Kidney tubule cell (primary cell): Measurements from ENCODE around the gene SLC52A1.
"Not testable (repeated sequence)": the region's sequence is repeated elsewhere in the genome, so short reads cannot be mapped to it uniquely, and the experiment has no call there.

Experiments
- DNase-seq: peaks from one replicate; pipeline ENCODE4 v3.0.0-alpha.2; 2018; ENCODE audit warnings: low spot score

Gene SLC52A1

GRCh38 chr17:5031365-5032082 lies 3.7 kb downstream of the SLC52A1 start:
- peak; percentile 76 for DNase-seq

- not testable (repeated sequence) for DNase-seq
Observed at GRCh38 chr17:5030168-5030567, 5.1 kb downstream of the SLC52A1 start.

GRCh38 chr17:5027916-5028315 lies 7.3 kb downstream of the SLC52A1 start:
- no peak for DNase-seq

DNA sequence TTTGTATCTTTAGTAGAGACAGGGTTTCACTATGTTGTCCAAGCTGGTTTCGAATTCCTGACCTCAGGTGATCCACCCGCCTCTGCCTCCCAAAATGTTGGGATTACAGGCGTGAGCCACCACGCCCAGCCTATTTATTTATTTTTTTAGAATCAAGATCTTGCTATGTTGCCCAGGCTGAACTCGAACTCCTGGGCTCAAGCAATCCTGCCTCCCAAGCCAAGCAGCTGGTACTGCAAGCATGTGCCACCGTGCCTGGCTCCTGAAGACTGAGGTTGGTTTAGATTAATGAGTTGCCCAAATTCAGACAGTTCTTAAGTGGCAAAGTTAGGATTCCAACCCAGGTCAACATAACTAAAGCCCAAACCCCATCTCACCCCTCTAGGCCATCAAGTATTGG lies 7.9 kb downstream of the SLC52A1 start:
- no peak for DNase-seq

DNA sequence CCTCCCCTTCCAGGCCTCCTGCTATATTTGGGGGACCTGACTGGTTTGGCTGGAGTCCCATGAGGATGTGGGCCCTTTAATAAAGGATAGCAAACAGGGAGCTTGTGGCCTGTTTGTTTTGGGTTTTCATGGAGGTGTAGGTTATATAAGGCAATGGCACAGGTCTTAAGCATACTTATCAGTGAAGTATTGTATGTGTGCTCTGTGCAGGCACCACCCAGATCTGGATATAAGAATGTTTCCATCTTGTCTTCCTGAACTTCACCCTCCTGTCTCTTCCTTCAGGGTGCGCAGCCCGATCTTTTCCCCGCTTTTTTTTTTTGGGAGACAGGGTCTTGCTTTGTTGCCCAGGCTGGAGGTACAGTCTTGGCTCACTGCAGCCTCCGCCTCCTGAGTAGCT lies 10.6 kb downstream of the SLC52A1 start:
- DNase-seq, result no peak

DNA sequence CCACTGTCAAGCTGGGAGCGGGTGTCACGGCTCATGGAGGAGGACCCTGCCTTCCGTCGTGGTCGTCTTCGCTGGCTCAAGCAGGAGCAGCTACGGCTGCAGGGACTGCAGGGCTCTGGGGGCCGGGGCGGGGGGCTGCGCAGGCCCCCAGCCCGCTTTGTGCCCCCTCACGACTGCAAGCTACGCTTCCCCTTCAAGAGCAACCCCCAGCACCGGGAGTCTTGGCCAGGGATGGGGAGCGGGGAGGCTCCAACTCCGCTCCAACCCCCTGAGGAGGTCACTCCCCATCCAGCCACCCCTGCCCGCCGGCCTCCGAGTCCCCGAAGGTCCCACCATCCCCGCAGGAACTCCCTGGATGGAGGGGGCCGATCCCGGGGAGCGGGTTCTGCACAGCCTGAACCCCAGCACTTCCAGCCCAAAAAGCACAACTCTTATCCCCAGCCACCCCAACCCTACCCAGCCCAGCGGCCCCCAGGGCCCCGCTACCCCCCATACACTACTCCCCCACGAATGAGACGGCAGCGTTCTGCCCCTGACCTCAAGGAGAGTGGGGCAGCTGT lies 11.6 kb downstream of the SLC52A1 start:
- no peak for DNase-seq

DNA sequence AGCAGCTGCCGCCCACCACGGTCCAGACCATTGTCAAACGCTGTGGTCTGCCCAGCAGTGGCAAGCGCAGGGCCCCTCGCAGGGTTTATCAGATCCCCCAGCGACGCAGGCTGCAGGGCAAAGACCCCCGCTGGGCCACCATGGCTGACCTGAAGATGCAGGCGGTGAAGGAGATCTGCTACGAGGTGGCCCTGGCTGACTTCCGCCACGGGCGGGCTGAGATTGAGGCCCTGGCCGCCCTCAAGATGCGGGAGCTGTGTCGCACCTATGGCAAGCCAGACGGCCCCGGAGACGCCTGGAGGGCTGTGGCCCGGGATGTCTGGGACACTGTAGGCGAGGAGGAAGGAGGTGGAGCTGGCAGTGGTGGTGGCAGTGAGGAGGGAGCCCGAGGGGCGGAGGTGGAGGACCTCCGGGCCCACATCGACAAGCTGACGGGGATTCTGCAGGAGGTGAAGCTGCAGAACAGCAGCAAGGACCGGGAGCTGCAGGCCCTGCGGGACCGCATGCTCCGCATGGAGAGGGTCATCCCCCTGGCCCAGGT lies 13.0 kb downstream of the SLC52A1 start:
- DNase-seq, result no peak

- DNase-seq, result no peak
Observed at GRCh38 chr17:5020502-5021023, 14.7 kb downstream of the SLC52A1 start.

DNA sequence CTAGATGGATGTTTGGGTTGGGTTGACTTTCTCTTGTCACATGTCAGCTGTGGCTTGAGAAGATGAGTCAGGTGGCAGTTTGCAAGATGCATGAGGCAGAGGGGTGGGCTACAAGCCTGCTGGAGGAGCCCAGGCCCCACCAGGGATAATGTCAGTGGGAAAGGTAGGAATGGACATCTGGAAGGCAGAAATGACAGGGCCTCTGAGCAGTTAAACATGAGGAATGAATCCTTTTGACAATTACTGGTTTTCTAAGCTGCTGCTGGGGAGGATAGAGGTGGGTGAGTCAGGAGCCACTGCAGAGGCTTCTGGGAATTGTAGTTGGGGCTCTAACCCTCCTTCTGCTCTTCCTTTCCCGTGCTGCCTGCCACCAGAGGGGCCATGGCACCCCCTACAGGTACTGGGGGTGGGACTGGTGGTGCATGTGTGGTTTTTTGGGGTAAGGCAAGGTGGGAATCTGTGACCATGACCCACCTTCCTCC lies 15.7 kb downstream of the SLC52A1 start:
- no peak for DNase-seq

GRCh38 chr17:5014357-5014756 lies 20.9 kb downstream of the SLC52A1 start:
- no peak for DNase-seq

GRCh38 chr17:5011928-5012327 lies 23.3 kb downstream of the SLC52A1 start:
- peak; percentile 47 for DNase-seq

DNA sequence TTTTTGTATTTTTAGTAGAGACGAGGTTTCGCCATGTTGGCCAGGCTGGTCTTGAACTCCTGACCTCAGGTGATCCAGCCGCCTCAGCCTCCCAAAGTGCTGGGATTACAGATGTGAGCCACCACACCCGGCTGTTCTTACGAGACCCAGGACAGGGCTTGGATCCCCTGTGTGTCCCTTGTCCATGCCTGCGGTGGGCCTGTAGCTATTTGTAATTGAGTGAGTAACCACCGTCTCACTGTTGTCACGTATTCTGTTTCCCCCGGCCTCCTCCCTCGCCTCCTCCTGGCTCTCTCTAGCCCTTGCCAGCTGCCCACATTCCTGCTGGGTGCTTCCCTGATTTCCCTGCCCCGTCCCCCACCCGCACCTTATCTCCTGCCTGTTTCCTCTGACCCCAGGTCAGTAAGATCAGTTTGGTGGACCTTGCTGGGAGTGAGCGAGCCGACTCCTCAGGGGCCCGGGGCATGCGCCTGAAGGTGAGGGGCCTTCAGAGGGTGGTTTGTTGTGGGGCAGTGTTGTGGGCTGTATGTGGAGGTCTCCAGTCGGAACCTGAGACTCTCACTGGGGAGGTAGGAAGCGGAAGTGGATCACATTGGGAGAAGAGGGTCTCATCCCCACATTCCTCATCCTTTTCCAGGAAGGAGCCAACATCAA lies 31.9 kb downstream of the SLC52A1 start:
- no peak for DNase-seq

DNA sequence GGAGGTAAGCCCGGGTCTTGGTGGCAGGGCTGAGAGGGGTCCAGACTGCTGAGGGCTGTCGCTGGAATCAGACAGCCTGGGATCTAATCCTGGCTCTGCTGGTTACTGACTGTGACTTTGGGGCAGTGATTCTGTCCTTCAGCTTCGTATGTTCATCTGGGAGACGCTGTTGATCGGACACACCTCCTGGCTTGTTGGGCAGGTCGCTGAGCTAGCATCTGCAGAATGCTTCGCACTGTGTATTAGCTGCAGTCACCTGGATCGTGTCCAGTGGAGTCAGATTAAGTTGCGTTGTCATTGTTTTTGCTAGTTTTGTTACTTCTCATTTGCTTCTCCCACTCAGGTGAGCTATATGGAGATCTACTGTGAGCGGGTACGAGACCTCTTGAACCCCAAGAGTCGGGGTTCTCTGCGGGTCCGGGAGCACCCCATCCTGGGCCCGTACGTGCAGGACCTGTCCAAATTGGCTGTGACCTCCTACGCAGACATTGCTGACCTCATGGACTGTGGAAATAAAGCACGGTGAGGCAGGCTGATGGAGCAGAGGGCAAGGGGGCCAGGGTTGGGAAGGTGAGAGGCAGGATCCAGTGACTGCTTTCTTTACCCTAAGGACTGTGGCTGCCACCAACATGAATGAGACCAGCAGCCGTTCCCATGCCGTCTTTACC lies 33.0 kb downstream of the SLC52A1 start:
- no peak for DNase-seq

DNA sequence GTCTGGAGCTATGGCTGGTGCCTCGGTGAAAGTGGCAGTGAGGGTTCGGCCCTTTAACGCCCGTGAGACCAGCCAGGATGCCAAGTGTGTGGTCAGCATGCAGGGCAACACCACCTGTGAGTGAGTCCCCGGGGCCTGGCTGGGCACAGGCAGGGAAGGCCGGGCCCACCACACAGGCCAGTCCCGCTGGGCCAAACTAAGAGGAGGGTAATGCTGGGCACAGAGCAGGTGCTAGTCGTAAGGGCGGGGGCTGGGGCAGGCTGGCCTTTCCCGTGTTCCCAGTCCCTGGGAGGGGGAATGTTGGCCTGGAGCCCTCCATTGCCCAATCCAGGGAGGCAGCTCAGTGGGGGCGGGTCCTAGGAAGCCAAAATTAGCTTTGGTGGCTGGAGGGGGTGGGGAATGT lies 35.0 kb downstream of the SLC52A1 start:
- DNase-seq, result no peak

DNA sequence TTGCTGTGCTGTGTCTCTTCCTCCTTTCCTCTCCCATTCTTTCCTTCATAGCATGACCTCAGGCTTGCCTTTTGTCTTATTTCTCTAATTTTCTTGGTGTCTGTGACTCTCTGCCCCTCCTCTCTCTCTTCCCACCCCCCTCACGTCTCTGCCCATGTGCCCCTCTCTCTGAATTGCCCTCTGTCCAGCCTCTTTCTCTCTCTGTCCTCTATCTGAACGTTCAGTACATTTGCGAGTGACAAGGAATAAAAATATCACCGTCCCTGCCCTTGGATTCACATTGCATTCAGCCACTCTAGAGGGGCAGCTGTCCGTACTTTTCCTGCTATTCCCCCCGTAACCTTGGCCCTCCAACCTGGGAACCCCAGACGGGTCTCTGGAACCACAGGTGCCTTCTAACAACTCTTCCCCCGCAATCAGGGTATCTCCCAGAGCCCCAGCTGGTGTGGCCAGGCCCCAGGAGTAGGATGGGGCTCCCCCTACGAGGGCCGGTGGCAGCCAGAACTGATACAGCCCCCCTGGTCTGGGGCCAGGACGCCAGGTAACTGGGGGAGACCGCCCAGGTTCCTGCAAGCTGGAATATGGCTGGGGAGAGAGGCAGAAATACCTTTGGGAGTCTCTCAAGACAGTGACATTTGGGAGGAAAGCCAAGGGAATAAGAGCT lies 35.7 kb downstream of the SLC52A1 start:
- DNase-seq, result no peak

GRCh38 chr17:4998732-4999429 lies 36.3 kb downstream of the SLC52A1 start:
- peak; percentile 21 for DNase-seq

DNA sequence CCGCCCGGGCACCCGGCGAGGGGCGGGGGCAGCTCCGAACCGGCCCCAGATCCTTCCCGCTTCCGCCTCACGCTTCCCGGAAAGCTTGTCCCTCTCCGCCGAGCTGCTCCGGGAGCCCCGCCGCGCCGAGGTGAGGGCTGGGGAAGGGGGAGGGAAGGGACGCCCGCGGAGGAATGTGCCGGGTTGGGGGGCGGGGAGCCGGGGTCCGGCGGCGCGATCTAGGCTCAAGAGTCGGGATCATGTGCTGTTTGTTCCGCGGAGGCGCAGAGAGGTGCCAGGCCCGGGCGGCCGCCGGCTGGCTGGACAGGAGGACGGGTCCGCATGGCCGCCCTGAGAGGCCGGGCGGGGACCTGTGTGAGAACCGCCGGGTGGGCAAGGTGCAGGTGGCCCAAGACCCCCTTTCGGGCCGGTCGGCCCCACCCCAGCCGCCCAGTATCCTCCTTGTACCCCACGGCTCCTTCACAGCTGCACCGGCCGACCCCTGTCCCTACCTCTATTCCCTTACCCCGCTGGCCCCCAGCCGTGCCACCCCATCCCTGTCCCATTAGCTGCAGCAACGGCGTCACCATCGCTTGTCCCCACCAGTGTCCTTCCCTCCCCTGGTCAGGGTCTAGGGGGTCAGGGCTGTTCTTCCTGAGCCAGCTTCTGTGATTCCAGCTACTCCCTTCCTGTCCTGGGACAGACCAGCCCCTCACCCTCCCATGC lies 37.0 kb downstream of the SLC52A1 start:
- no peak for DNase-seq

GRCh38 chr17:4997302-4998026 lies 37.8 kb downstream of the SLC52A1 start, which contains the start of the genes INCA1 and KIF1C:
Gene INCA1 (minus strand): TSS chr17:4997522. CDS start chr17:4994437, 3,085 bp downstream.
Gene KIF1C (plus strand): TSS chr17:4997950. CDS start chr17:5000247, 2,297 bp downstream.
- peak; percentile 93 for DNase-seq

- DNase-seq, result no peak
Observed at GRCh38 chr17:4994081-4994595, 41.1 kb downstream of the SLC52A1 start.
